Mesenchymal stem cell (in vitro differentiated cells and primary cell): ENCODE data around the gene RNF31.

Experiments
- DNase-seq: peaks from one replicate; pipeline ENCODE4 v3.0.0-alpha.2; 2013
- H2AFZ ChIP-seq: one replicate; pipeline ENCODE4 v1.6.1; 2013; ENCODE audit warnings: low read depth, mild to moderate bottlenecking, control low read depth, inconsistent platforms, low read length, moderate library complexity
- H2AK5ac ChIP-seq: 2 replicates; pipeline ENCODE4 v1.6.1; 2013; ENCODE audit warnings: low read length, moderate library complexity, mild to moderate bottlenecking, inconsistent platforms; ENCODE audit not compliant: severe bottlenecking
- H2BK120ac ChIP-seq: one replicate; pipeline ENCODE4 v1.6.1; 2013; ENCODE audit warnings: low read depth, mild to moderate bottlenecking, inconsistent platforms, low read length, moderate library complexity
- H2BK12ac ChIP-seq, 2 experiments: one replicate each; pipeline ENCODE4 v1.6.1; 2013; ENCODE audit warnings: inconsistent platforms in 2 of 2, low read length in 2 of 2, mild to moderate bottlenecking in 2 of 2, moderate library complexity in 2 of 2, control low read depth in 1 of 2
- H2BK15ac ChIP-seq: one replicate; pipeline ENCODE4 v1.6.1; 2013; ENCODE audit warnings: mild to moderate bottlenecking, low read depth, inconsistent platforms; ENCODE audit not compliant: poor library complexity, severe bottlenecking
- H2BK5ac ChIP-seq: 2 replicates; pipeline ENCODE4 v1.6.1; 2013; ENCODE audit warnings: low read depth, mild to moderate bottlenecking, low read length, control low read depth, inconsistent platforms; ENCODE audit not compliant: poor library complexity, severe bottlenecking
- H3K14ac ChIP-seq, 2 experiments: one replicate each; pipeline ENCODE4 v1.6.1; 2013; ENCODE audit warnings: inconsistent platforms in 2 of 2, low read length in 2 of 2, control low read depth in 1 of 2, mild to moderate bottlenecking in 1 of 2, moderate library complexity in 1 of 2
- H3K18ac ChIP-seq, 2 experiments: one replicate each; pipeline ENCODE4 v1.6.1; 2013; ENCODE audit warnings: inconsistent platforms in 2 of 2, low read length in 2 of 2, control low read depth in 1 of 2, low read depth in 1 of 2, mild to moderate bottlenecking in 1 of 2
- H3K23ac ChIP-seq, 2 experiments: one replicate each; pipeline ENCODE4 v1.6.1; 2013; ENCODE audit warnings: inconsistent platforms in 2 of 2, low read length in 2 of 2, mild to moderate bottlenecking in 2 of 2, moderate library complexity in 2 of 2, control low read depth in 1 of 2
- H3K27ac ChIP-seq: 2 replicates; pipeline ENCODE4 v1.5.1; 2013; ENCODE audit warnings: mild to moderate bottlenecking, moderate library complexity, low read length, control low read depth, inconsistent platforms; ENCODE audit not compliant: poor library complexity, severe bottlenecking
- H3K27me3 ChIP-seq, 2 experiments: 2 replicates each; pipeline versions ENCODE4 v1.6.1 to v1.7.0; 2013; ENCODE audit warnings: low read length in 2 of 2, mild to moderate bottlenecking in 2 of 2, moderate library complexity in 2 of 2, control low read depth in 1 of 2, inconsistent platforms in 1 of 2; ENCODE audit not compliant: control insufficient read depth in 1 of 2, insufficient read depth in 1 of 2
- H3K36me3 ChIP-seq, 2 experiments: 2 replicates each; pipeline versions ENCODE4 v1.6.1 to v1.7.0; 2013; ENCODE audit warnings: low read length in 2 of 2, control low read depth in 1 of 2, inconsistent platforms in 1 of 2, low read depth in 1 of 2, mild to moderate bottlenecking in 1 of 2; ENCODE audit not compliant: insufficient read depth in 2 of 2, control insufficient read depth in 1 of 2
- H3K4ac ChIP-seq, 2 experiments: one replicate each; pipeline ENCODE4 v1.6.1; 2013; ENCODE audit warnings: inconsistent platforms in 2 of 2, low read length in 2 of 2, mild to moderate bottlenecking in 2 of 2, moderate library complexity in 2 of 2, control low read depth in 1 of 2, low read depth in 1 of 2
- H3K4me1 ChIP-seq: 2 replicates; pipeline ENCODE4 v1.6.1; 2013; ENCODE audit warnings: low read depth, low read length, control low read depth; ENCODE audit not compliant: control insufficient read depth, insufficient read depth
- H3K4me2 ChIP-seq: 2 replicates; pipeline ENCODE4 v1.6.1; 2013; ENCODE audit warnings: low read length, mild to moderate bottlenecking, inconsistent platforms; ENCODE audit not compliant: poor library complexity, severe bottlenecking
- H3K4me3 ChIP-seq, 2 experiments: 2 replicates each; pipeline versions ENCODE4 v1.5.1 to v1.7.0; 2013; ENCODE audit warnings: low read length in 2 of 2, mild to moderate bottlenecking in 2 of 2, control low read depth in 1 of 2, low read depth in 1 of 2; ENCODE audit not compliant: insufficient read depth in 1 of 2
- H3K79me1 ChIP-seq: replicated peaks from 2 replicates; pipeline ENCODE4 v1.6.1; 2013; ENCODE audit warnings: mild to moderate bottlenecking, control low read depth, low read length, inconsistent platforms; ENCODE audit not compliant: poor library complexity, severe bottlenecking
- H3K9ac ChIP-seq: 2 replicates; pipeline ENCODE4 v1.7.0; 2013; ENCODE audit warnings: mild to moderate bottlenecking, low read length, moderate library complexity
- H3K9me3 ChIP-seq: 2 replicates; pipeline ENCODE4 v1.7.0; 2013; ENCODE audit warnings: mild to moderate bottlenecking, low read length; ENCODE audit not compliant: control insufficient read depth
- H4K8ac ChIP-seq: one replicate; pipeline ENCODE4 v1.6.1; 2013; ENCODE audit warnings: inconsistent platforms, mild to moderate bottlenecking, low read length, moderate library complexity
- H4K91ac ChIP-seq: one replicate; pipeline ENCODE4 v1.6.1; 2013; ENCODE audit warnings: mild to moderate bottlenecking, low read length, inconsistent platforms
- WGBS: methylation state at CpG from one replicate; pipeline ENCODE4 v1.1.7; 2013; ENCODE audit warnings: mixed read lengths; 5-methylcytosine and 5-hydroxymethylcytosine counted together

The RNF31 gene

DNA sequence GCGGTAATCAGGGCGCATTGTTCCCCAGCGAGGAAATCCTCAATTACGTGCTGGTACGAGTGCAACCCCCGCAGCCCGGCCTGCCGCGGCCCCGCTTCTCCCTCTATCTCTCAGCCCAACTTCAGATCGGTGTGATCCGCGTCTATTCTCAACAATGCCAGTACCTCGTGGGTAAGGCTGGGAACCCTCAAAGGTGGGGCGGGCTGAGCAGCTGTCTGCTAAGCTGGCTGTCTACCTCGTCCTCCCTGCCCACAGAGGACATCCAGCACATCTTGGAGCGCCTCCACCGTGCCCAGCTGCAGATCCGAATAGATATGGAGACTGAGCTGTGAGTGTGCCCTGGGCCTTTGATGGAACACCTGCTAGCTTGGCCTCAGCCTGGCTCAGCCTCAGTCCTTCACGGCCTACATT is 25.6 kb downstream of the RNF31 start:
- 87% methylated on average over 20 of the region's 20 CpGs for WGBS

GRCh38 chr14:24176599-24176998 is 29.3 kb downstream of the RNF31 start:
- H3K27ac ChIP-seq, result no peak overlapping the region
- no peak overlapping the region for H3K18ac ChIP-seq
- H2BK15ac ChIP-seq, result no peak overlapping the region
- no peak overlapping the region for H3K23ac ChIP-seq
- no peak overlapping the region for H3K4me2 ChIP-seq
- peaks cover 16% of the 10 kb centered on the region for H3K4me1 ChIP-seq
- no peak overlapping the region for H4K8ac ChIP-seq
- no peak overlapping the region for H2AK5ac ChIP-seq
- no peak overlapping the region for H3K14ac ChIP-seq
- no peaks in the 10 kb centered on the region for H3K27me3 ChIP-seq
- no peak overlapping the region for H3K4ac ChIP-seq
- H2BK12ac ChIP-seq, result no peak overlapping the region
- no peak overlapping the region for H2BK120ac ChIP-seq
- no peak for DNase-seq
- H3K79me1 ChIP-seq, result peaks cover 14% of the 10 kb centered on the region
- H3K9ac ChIP-seq, result no peak overlapping the region
- no peak overlapping the region for H2AFZ ChIP-seq
- no peak overlapping the region for H3K4me3 ChIP-seq
- H2BK5ac ChIP-seq, result no peak overlapping the region
- peaks cover 80 to 91% of the 10 kb centered on the region in 2 experiments for H3K36me3 ChIP-seq
- WGBS, result 97% methylated on average over 5 of the region's 5 CpGs
- H4K91ac ChIP-seq, result no peak overlapping the region
- no peaks in the 10 kb centered on the region for H3K9me3 ChIP-seq

More for the DNA sequence above, 25.6 kb downstream of the RNF31 start:
- peaks cover 66 to 77% of the 10 kb centered on the region in 2 experiments for H3K36me3 ChIP-seq
- no peak overlapping the region for H2BK15ac ChIP-seq
- H3K4me1 ChIP-seq, result peaks cover 3% of the 10 kb centered on the region
- H3K14ac ChIP-seq, result peak overlapping the region in 1 of 2 experiments; percentile 10
- H3K23ac ChIP-seq, result no peak overlapping the region
- peaks cover 12% of the 10 kb centered on the region for H3K79me1 ChIP-seq
- no peak overlapping the region for H2BK120ac ChIP-seq
- no peak overlapping the region for H4K91ac ChIP-seq
- H3K18ac ChIP-seq, result no peak overlapping the region
- no peak overlapping the region for H2AK5ac ChIP-seq
- no peak overlapping the region for H3K27ac ChIP-seq
- H2BK5ac ChIP-seq, result no peak overlapping the region
- H4K8ac ChIP-seq, result no peak overlapping the region
- no peak overlapping the region for H3K4me2 ChIP-seq
- H2AFZ ChIP-seq, result peak overlapping the region; percentile 1
- peak overlapping the region in 1 of 2 experiments; percentile 61 for H3K4ac ChIP-seq
- no peak overlapping the region for H3K4me3 ChIP-seq
- no peak for DNase-seq
- no peaks in the 10 kb centered on the region for H3K27me3 ChIP-seq
- peak overlapping the region in 1 of 2 experiments; percentile 49 for H2BK12ac ChIP-seq
- no peaks in the 10 kb centered on the region for H3K9me3 ChIP-seq
- no peak overlapping the region for H3K9ac ChIP-seq

DNA sequence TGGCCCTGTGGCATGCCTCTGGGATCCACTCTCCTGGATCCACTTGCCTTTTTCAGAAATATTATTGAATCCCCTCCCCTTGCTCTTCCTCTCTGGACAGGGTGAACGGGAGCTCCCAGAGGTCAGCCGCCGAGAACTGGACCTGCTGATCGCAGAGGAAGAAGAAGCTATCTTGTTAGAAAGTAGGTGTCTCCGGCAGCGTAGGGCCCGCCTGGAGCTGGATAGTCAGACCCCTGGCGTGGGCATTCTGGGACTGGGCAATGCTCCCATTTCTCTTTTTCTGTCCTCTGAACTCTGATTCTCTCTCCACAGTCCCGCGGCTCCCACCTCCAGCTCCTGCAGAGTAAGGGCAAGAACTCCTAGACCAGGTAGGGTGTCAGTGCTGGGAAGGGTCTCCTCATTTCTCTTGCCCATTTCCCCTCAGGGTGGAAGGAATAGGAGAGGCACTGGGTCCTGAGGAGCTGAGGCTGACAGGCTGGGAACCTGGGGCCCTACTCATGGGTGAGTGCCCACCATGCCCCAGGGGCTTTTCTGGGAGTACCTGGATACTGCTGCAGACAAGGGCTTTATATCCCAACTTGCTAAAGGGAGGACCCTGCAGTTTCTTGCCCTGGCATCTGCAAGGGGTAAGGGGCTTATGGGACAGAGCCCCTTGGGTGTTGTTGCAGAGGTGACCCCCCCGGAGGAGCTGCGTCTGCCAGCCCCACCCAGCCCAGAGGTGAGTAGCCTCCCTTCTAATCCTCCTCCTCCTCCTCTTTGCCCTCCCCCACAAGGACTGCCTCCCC is 29.9 kb downstream of the RNF31 start:
- 90% methylated on average over 10 of the region's 12 CpGs for WGBS
- Histone ChIP-seq H3K27me3 (no peaks in the 10 kb centered on the region), H3K23ac (no peak overlapping the region)

DNA sequence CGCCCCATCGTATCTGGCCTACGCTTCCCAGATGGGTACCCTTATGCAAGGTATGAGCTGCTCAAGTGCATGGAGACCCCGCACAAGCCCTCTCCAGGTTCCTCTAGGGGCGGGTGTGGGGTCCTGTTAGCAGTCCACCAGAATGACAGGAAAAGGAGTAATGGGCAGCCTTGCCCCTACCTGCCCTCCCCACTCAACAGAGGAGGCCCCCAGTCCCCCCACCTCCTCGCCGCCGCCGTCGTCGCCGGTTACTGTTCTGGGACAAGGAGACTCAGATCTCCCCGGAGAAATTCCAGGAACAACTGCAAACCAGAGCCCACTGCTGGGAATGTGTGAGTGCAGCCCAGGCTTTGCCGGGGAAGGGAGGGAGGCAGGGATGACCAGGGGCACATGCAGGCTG is 30.6 kb downstream of the RNF31 start:
- Histone ChIP-seq H3K4ac (no peak overlapping the region), H3K4me2 (no peak overlapping the region), H3K4me1 (peaks cover 16% of the 10 kb centered on the region), H2BK120ac (no peak overlapping the region), H2BK15ac (no peak overlapping the region), H2BK12ac (no peak overlapping the region), H3K36me3 (peaks cover 80 to 94% of the 10 kb centered on the region in 2 experiments), H2AFZ (no peak overlapping the region), H3K79me1 (peaks cover 20% of the 10 kb centered on the region), H3K4me3 (no peak overlapping the region), H2AK5ac (no peak overlapping the region), H3K23ac (no peak overlapping the region), H3K18ac (no peak overlapping the region), H4K8ac (no peak overlapping the region), H3K27ac (no peak overlapping the region), H3K27me3 (no peaks in the 10 kb centered on the region), H3K9me3 (no peaks in the 10 kb centered on the region), H4K91ac (no peak overlapping the region), H3K9ac (no peak overlapping the region), H3K14ac (no peak overlapping the region), H2BK5ac (no peak overlapping the region)
- 96% methylated on average over 14 of the region's 14 CpGs for WGBS
- no peak for DNase-seq

More for the DNA sequence above, 29.9 kb downstream of the RNF31 start:
- H3K9ac ChIP-seq, result no peak overlapping the region
- H3K36me3 ChIP-seq, result peaks cover 80 to 94% of the 10 kb centered on the region in 2 experiments
- H2BK12ac ChIP-seq, result no peak overlapping the region
- H4K91ac ChIP-seq, result no peak overlapping the region
- H3K4ac ChIP-seq, result no peak overlapping the region
- no peak overlapping the region for H3K14ac ChIP-seq
- H3K27ac ChIP-seq, result no peak overlapping the region
- H2AK5ac ChIP-seq, result no peak overlapping the region
- no peak overlapping the region for H2AFZ ChIP-seq
- no peak overlapping the region for H3K18ac ChIP-seq
- H2BK15ac ChIP-seq, result no peak overlapping the region
- peaks cover 14% of the 10 kb centered on the region for H3K79me1 ChIP-seq
- H2BK5ac ChIP-seq, result no peak overlapping the region
- DNase-seq, result no peak
- H2BK120ac ChIP-seq, result no peak overlapping the region
- H4K8ac ChIP-seq, result no peak overlapping the region
- H3K9me3 ChIP-seq, result no peaks in the 10 kb centered on the region
- H3K4me1 ChIP-seq, result peaks cover 16% of the 10 kb centered on the region
- no peak overlapping the region for H3K4me2 ChIP-seq
- no peak overlapping the region for H3K4me3 ChIP-seq
